GM23248 (cell line): ENCODE data around the gene CFAP57. TPM values are rescaled to one million over a fixed set of nuclear protein-coding genes. Genes with fewer than 3 reads are reported as not detected.

Experiments
- DNase-seq: peaks from one replicate; pipeline ENCODE4 v3.0.0-alpha.2; 2015
- H2AFZ ChIP-seq: fragments of 200-600 bp; sonication (generic); 2 replicates; pipeline ENCODE4 v1.6.1; 2016; ENCODE audit warnings: antibody characterized with exemption
- H3F3A ChIP-seq: fragments of 200-600 bp; sonication (generic); 2 replicates; pipeline ENCODE4 v1.6.1; 2016; ENCODE audit warnings: mild to moderate bottlenecking, antibody characterized with exemption, mixed run types; ENCODE audit not compliant: insufficient read depth
- H3K27ac ChIP-seq: fragments of 200-600 bp; sonication (generic); 2 replicates; pipeline ENCODE4 v1.5.1; 2016; ENCODE audit warnings: mild to moderate bottlenecking
- H3K27me3 ChIP-seq: fragments of 200-600 bp; sonication (generic); replicated peaks from 2 replicates; pipeline ENCODE4 v1.6.1; 2016; ENCODE audit warnings: mild to moderate bottlenecking; ENCODE audit not compliant: insufficient read depth
- H3K36me3 ChIP-seq: fragments of 200-600 bp; sonication (generic); 2 replicates; pipeline ENCODE4 v1.6.1; 2016; ENCODE audit warnings: low read depth, mild to moderate bottlenecking
- H3K4me1 ChIP-seq: fragments of 200-600 bp; sonication (generic); 2 replicates; pipeline ENCODE4 v1.6.1; 2016; ENCODE audit warnings: mild to moderate bottlenecking; ENCODE audit not compliant: insufficient read depth
- H3K4me2 ChIP-seq: fragments of 200-600 bp; sonication (generic); one replicate; pipeline ENCODE4 v1.6.1; 2016; ENCODE audit warnings: mild to moderate bottlenecking; ENCODE audit not compliant: unreplicated experiment
- H3K4me3 ChIP-seq: fragments of 200-600 bp; sonication (generic); 2 replicates; pipeline ENCODE4 v1.5.1; 2016; ENCODE audit warnings: mild to moderate bottlenecking
- H3K79me2 ChIP-seq: fragments of 200-600 bp; sonication (generic); 2 replicates; pipeline ENCODE4 v1.6.1; 2016; ENCODE audit warnings: mild to moderate bottlenecking; ENCODE audit not compliant: insufficient read depth
- H3K9ac ChIP-seq: fragments of 200-600 bp; sonication (generic); 2 replicates; pipeline ENCODE4 v1.6.1; 2016; ENCODE audit warnings: mild to moderate bottlenecking
- H3K9me2 ChIP-seq: fragments of 200-600 bp; sonication (generic); 2 replicates; pipeline ENCODE4 v1.6.1; 2016; ENCODE audit warnings: mixed run types, mild to moderate bottlenecking, moderate library complexity; ENCODE audit not compliant: insufficient read depth
- H3K9me3 ChIP-seq: fragments of 200-600 bp; sonication (generic); one replicate; pipeline ENCODE4 v1.6.1; 2017; ENCODE audit warnings: low read depth
- H4K20me1 ChIP-seq: fragments of 200-600 bp; sonication (generic); 2 replicates; pipeline ENCODE4 v1.6.0; 2016; ENCODE audit not compliant: insufficient read depth
- EZH2 ChIP-seq: fragments of 200-600 bp; sonication (generic); IDR thresholded peaks from 2 replicates; pipeline ENCODE4 v1.6.1; 2018; ENCODE audit warnings: antibody characterized with exemption, mild to moderate bottlenecking; ENCODE audit not compliant: insufficient read depth, poor library complexity, severe bottlenecking
- EZH2phosphoT487 ChIP-seq: fragments of 200-600 bp; sonication (generic); IDR thresholded peaks from 2 replicates; pipeline ENCODE4 v1.6.1; 2018; ENCODE audit warnings: antibody characterized with exemption, moderate library complexity, mild to moderate bottlenecking, low read depth; ENCODE audit not compliant: insufficient read depth
- WGBS, 2 experiments: methylation state at CpG; one replicate each; pipeline ENCODE4 v1.1.6; 2015 to 2017; ENCODE audit warnings: low lambda C conversion rate in 2 of 2, low coverage in 1 of 2; ENCODE audit errors: missing lambda C conversion rate in 2 of 2; 5-methylcytosine and 5-hydroxymethylcytosine counted together
- in situ Hi-C: fragments of 300-500 bp; cut with MboI; formaldehyde crosslinking; loops from 2 replicates; pipeline ENCODE4 v1.15.0; 2020
- polyA plus RNA-seq: library from polyadenylated mRNA; unstranded; fragments of >200 nt; fragmentation: Nextera tagmentation; extraction: Ambion mirVana; gene quantifications from 2 replicates; pipeline ENCODE4 v1.2.1, GENCODE V29; 2016
- total RNA-seq: library from RNA; depleted of rRNA; stranded (reverse); fragments of >200 nt; shearing (Covaris generic); gene quantifications from 2 replicates; pipeline ENCODE4 v1.2.3, GENCODE V29; 2014

CFAP57 gene
- total and polyA plus RNA-seq, 2 experiments from 2014 or later, result 0.32 to 0.35 TPM

DNA sequence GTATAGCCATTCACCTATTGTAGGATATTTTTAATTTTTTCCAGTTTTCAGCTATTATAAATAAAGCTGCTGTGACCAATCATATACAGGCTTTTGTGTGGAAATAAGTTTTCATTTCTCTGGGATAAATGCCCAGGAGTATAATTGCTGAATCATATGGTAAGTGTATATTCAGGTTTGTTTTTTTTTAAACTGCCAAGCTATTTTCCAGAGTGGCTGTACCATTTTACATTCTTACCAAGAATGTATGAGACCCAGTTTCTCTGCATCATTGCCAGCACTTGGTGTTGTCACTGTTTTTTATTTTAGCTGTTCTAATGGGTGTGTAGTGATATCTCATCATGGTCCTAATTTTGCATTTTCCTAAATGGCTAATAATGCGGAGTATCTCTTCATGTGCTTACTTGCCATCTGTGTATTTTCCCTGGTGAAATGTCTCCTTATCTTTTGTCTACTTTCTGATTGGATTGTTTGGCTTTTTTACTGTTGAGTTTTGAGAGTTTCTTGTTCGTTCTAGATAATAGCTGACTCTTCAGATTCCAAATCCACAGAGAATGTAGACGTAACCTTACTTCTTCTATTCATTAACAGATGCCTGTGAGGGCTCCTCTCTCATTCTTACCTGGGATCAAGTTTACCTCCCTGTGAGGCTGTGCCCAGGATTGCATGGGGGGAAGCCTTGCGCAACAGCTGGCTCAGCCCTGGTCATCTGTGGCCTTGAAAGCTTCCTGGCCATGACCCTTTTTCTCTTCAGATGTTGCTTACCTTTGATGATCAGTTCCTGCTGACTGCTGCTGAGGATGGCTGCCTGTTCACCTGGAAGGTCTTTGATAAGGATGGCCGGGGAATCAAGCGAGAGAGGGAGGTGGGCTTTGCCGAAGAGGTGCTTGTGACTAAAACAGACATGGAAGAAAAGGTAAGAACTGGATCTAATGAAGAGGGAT is 42.6 kb downstream of the CFAP57 start:
- Histone ChIP-seq H3K27me3 (no peaks in the 10 kb centered on the region), H3K4me2 (no peak overlapping the region), H3K9me2 (no peaks in the 10 kb centered on the region), H3K4me3 (no peak overlapping the region), H3K9ac (no peak overlapping the region), H3K36me3 (no peaks in the 10 kb centered on the region), H2AFZ (no peak overlapping the region), H3K9me3 (no peaks in the 10 kb centered on the region), H4K20me1 (no peaks in the 10 kb centered on the region), H3K4me1 (no peaks in the 10 kb centered on the region), H3F3A (peaks cover 8% of the 10 kb centered on the region; the same call in 1 of the 2 replicates), H3K79me2 (no peaks in the 10 kb centered on the region), H3K27ac (no peak overlapping the region)
- in situ Hi-C loops, result no loop called here
- no peak for TF ChIP-seq EZH2phosphoT487
- no peak for TF ChIP-seq EZH2
- 66 to 71% methylated on average over 7 of the region's 7 CpGs for whole genome bisulfite sequencing, 2 experiments
- DNase-seq, result peak; percentile 25

- Histone ChIP-seq H3K36me3 (no peaks in the 10 kb centered on the region), H3K9ac (no peak overlapping the region), H3K4me1 (no peaks in the 10 kb centered on the region), H3F3A (peaks cover 8% of the 10 kb centered on the region; the same call in 1 of the 2 replicates), H4K20me1 (no peaks in the 10 kb centered on the region), H3K4me2 (no peak overlapping the region), H2AFZ (no peak overlapping the region), H3K9me2 (no peaks in the 10 kb centered on the region), H3K4me3 (no peak overlapping the region), H3K27me3 (no peaks in the 10 kb centered on the region), H3K79me2 (no peaks in the 10 kb centered on the region), H3K9me3 (no peaks in the 10 kb centered on the region), H3K27ac (no peak overlapping the region)
- no peak for DNase-seq
- TF ChIP-seq EZH2 (no peak), EZH2phosphoT487 (no peak)
- WGBS, 2 experiments, result 83 to 89% methylated on average over 10 of the region's 10 CpGs
- in situ Hi-C loops, result no loop called here
Observed at GRCh38 chr1:43217747-43218146, 45.6 kb downstream of the CFAP57 start.

GRCh38 chr1:43220905-43221778 is 49.0 kb downstream of the CFAP57 start:
- in situ Hi-C loops, result no loop called here
- 47 to 59% methylated on average over 7 of the region's 7 CpGs for WGBS, 2 experiments

DNA sequence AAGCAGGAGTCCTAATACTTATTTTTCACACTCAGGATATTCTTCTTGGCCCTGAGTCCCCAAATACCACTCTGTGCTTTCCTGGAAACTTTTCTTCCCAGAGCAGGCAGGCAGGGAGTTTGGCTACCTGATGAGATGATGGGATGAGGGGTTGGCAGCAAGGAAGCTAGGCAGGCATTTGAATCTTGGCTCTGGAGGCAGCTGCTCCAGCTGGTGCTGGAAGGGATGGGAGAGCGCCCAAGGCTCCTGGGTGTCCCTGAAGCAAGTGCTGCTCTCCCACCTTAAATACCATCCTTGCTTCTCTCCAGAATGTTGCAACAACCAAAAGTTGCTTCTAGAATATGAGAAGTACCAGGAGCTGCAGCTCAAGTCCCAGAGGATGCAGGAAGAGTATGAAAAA is 49.7 kb downstream of the CFAP57 start:
- Histone ChIP-seq H3F3A (no peaks in the 10 kb centered on the region), H3K36me3 (no peaks in the 10 kb centered on the region), H3K79me2 (no peaks in the 10 kb centered on the region), H3K27me3 (no peaks in the 10 kb centered on the region), H3K9me2 (no peaks in the 10 kb centered on the region), H3K9me3 (no peaks in the 10 kb centered on the region), H3K4me1 (no peaks in the 10 kb centered on the region), H3K4me3 (no peak overlapping the region), H2AFZ (no peak overlapping the region), H3K27ac (no peak overlapping the region), H4K20me1 (no peaks in the 10 kb centered on the region), H3K9ac (no peak overlapping the region), H3K4me2 (no peak overlapping the region)
- TF ChIP-seq EZH2phosphoT487 (no peak), EZH2 (no peak)
- in situ Hi-C loops, result no loop called here
- 86 to 100% methylated on average over 1 of the region's 1 CpG for WGBS, 2 experiments
- DNase-seq, result no peak

More at GRCh38 chr1:43220905-43221778, 49.0 kb downstream of the CFAP57 start:
- H3K36me3 ChIP-seq, result no peaks in the 10 kb centered on the region
- H4K20me1 ChIP-seq, result no peaks in the 10 kb centered on the region
- no peak overlapping the region for H3K27ac ChIP-seq
- H3K27me3 ChIP-seq, result no peaks in the 10 kb centered on the region
- no peaks in the 10 kb centered on the region for H3K9me2 ChIP-seq
- H3K9ac ChIP-seq, result no peak overlapping the region
- no peak overlapping the region for H3K4me3 ChIP-seq
- H3K4me2 ChIP-seq, result no peak overlapping the region
- H3K9me3 ChIP-seq, result no peaks in the 10 kb centered on the region
- no peaks in the 10 kb centered on the region for H3F3A ChIP-seq
- H3K4me1 ChIP-seq, result no peaks in the 10 kb centered on the region
- no peaks in the 10 kb centered on the region for H3K79me2 ChIP-seq
- DNase-seq, result no peak
- H2AFZ ChIP-seq, result no peak overlapping the region
- TF ChIP-seq EZH2phosphoT487 (no peak), EZH2 (no peak)
